Hematopoietic multipotent progenitor cell treated with erythropoietin and hydrocortisone succinate and interleukin-3 and kit ligand, for 4 days (in vitro differentiated cells): ENCODE results near the gene CD300LD.
A peak's percentile ranks its signal among the peaks of the same experiment; 100 is the strongest.

Source experiments
- DNase-seq: peaks from one replicate; pipeline ENCODE4 v3.0.0-alpha.2; 2015

Gene CD300LD

DNA sequence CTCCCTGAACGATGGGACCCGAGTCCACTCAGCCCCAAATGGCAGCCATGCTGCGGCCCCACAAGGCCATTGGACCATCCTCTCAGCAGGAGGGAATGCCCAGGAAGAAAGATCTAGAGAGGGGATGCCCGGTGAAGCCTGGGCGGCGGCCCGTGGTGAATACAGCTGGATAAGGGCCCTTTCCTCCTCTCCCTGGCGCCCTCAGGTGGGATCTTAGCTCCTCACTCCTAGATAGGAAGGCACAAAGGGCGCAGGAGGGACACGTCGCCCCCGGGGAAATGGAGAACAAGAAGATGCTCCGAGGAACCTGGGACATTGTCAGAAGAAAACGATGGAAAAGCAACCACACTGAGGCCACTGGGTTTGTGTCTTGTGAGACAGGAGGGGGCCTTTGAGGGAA, 48.7 kb downstream of the CD300LD start:
- no peak for DNase-seq

DNA sequence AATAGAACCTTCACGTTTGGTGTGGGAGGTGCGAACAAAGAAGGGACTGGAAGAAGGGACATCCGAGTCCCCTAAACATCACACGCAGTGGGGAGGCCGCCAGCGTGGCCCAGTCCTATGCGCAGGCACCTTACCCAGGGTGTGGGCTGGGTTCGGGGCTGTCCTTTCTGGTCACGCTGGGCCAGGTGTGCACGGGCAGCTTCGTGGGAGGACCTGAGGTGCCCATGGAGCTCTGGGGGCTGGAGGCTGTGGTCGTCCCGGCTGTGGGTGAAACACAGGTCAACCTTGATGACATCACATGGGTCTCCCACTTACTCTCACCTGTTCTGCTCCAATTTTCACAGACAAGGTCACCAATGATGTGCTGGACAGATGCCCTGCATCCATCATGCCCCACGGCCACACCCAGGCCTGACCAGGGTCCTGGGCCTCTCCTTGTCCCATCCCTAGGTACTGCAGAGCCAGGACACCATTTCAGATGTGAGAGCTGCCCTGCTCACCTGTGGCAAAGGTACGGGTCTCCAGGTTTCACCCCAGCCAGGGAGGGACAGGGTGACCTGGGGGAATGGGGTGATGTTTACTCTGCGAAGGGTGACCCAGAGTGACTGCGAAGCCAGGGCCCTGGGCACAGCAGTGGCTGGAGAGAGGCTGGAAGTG, 49.2 kb downstream of the CD300LD start:
- no peak for DNase-seq

DNA sequence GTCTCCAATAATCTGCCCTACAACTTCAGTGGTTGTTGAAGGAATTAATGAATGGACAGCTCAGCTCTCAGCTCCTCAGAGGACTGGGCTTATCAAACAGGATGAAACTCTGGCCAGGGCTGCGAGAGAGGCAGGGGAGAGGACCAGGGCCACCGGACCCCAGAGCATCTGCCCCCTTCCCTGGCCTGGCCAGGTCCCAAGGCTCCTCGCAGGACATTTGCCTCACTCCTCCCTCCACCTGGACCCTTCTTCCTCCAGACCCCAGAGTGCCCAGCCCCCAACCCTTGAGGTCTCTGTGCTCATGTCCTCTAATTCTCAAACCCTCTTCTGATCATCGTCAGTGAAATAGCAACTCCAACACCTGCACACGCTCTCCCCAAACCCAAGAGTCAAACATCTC, 49.9 kb downstream of the CD300LD start:
- no peak for DNase-seq

DNA sequence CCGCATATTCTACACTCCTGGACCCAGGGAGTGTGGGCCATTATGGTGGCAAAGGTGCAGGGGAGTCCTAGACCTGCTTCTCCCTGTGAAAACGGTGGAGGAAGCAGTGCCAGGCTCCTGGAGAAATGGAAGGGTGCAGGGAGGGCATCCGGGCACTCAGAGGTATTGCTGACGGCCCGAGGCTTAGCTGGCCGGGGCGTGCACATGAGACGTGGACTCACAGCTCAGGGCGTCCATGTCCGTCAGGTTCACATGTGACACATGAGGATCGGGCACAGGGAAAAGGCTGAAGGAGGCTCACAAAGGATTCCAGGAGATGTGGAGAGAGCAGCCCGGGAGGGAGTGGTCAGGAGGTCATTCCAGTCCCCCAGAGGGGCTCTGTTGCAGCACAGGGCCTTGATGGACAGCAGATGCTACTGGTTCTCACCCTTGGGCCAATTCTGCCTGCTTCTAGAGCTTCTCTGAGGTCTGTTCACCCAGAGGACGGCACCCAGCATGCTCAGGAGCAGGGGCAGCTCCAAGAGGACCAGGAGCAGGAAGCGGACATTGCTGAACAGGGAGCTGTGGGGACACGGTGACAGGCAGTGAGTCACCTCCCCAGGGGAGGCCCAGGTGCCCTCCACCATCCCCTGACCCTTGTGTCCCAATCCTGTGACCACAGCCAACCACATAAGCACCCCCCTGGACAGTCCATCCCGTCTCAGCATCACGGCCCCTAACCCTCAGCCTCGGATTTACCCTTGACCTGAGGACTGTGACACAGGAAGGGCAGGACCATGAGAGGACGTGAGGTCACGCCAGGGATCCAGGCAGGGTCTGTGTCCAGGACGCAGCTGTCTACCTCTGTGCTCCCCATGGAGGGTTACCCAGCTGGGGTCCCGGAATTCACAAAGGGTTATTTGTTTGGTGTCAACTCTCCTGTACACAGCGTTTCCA, 50.6 kb downstream of the CD300LD start:
- DNase-seq: no peak

DNA sequence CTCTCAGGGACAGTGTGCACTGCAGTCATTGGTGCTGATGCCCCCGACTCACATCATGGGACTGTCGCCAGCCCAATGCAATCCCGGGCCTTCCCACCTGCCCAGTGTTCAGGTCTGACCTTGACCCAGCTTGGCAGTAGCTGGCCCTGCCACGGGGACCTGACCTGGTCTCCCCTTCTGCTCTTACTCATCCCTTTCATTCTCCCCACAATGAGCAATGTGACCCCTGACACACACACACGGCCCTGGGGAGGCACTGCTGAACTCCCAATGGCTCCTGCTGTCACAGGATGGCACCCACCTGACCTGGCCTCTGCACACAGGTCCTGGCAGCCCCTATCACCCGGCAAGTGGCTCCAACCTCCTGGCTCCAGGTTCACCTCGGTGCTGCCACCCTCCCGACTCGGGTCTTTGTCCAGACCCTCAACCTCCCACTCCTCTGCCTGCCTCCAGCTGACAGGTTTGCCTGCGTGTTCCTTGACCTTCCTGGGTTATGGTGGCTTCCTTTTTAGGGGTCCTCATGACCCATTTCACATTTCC, 52.7 kb downstream of the CD300LD start:
- DNase-seq: no peak

DNA sequence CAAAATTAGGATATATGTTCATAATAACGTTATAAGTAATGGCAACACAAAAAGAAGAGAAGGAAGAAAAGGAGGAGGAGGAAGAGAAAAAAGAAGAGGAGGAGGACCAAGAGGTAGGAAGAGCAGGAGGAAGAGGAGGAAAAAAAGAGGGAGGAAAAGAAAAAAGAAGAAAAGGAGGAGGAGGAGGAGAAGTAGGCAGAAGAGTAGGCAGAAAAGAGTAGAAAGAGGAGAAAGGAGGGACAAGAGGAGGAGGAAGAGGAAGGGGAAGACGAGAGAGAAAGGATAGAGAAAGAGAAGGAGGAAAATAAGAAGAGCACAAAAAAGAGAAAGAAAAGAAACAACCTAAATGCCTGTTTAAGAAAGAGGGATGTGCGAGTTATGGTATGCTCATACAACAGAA, 55.2 kb downstream of the CD300LD start:
- no peak for DNase-seq

DNA sequence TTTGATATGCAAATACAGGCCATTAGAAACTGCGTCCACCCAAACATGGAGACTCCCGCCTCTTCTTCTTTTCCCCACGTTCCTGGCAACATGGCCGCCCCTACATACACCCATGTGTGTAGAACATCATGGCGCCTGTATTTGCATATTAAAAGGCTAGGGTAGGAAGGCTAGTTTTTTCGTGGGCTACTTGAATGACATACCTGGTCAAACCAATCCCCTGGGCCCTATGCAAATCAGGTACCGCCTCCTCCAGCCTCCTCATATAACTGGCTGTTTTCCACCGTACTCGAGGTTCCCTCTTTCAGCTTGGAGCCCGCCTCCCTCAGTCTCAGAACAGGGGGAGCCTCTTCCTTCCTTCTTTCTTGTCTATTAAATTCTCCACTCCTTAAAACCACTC, 60.0 kb downstream of the CD300LD start:
- DNase-seq: peak; percentile 98

DNA sequence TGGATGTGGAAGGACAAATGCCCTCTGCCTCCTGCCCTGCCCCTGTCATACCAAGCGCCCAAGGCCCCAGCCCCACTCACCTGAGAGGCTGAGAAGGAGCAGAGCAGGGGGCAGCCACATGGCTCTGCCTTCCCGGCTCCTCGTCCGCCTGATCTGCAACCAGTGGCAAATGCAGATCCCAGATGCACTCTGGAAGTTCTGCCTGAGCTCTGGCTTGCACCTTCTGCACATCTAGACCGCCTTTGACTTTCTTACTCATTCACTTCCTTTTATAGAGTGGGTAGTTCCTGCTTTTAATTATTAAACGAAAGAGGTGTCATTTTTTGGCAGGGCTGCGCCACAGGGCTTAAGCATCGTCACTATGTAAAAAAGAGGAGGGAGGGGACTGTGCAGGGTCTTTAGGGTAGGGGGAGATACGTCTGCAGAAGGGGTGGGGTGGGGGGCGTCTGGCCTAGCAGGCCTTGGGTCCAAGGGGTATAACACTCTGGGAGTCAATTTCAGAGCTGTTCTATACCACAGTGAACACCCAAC, 60.8 kb downstream of the CD300LD start, which contains the start of gene CD300LB:
TSS of gene CD300LB (minus strand) at position 245 of the 531 bp plus-strand sequence. CDS start at position 120, 125 bp downstream.
- DNase-seq: peak; percentile 41

DNA sequence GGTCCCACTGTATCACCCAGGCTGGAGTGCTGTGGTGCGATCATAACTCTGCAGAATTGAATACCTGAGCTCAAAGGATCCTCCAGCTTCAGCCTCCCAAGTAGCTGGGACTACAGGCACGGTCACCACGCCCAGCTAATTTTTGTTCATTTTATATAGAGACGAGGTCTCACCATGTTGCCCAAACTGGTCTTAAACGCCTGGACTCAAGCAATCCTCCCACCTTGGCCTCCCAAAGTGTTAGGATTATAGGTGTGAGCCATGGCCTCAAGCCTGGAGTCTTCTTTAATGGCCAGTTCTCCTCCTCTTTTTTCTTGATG, 61.3 kb downstream of the CD300LD start:
- DNase-seq: no peak
